Suprapubic skin (tissue), 3 donors: Measurements from ENCODE around the gene MAP7D2.

Experiments
- CTCF ChIP-seq, 2 donors: fragments of 200-600 bp in 1 of 2; fragments of 450-650 bp in 1 of 2; sonication (generic) in 1 of 2; IDR thresholded peaks; one replicate each; pipeline ENCODE4 v1.5.1; 2016 to 2019; ENCODE audit warnings: antibody characterized with exemption in 2 of 2, mild to moderate bottlenecking in 1 of 2, moderate library complexity in 1 of 2
- POLR2A ChIP-seq, 2 donors: fragments of 450-650 bp; IDR thresholded peaks; one replicate each; pipeline ENCODE4 v1.6.1; 2017; ENCODE audit warnings: antibody characterized with exemption in 2 of 2, mild to moderate bottlenecking in 2 of 2, moderate library complexity in 2 of 2

- TF ChIP-seq CTCF (IDR thresholded peaks at IDR 0.05) = no peak
- no peak for TF ChIP-seq POLR2A (IDR thresholded peaks at IDR 0.05)
Measured at GRCh38 chrX:20015945-20016615, 100.6 kb downstream of the MAP7D2 start.
